Endothelial cell of umbilical vein (primary cell): ENCODE data around the gene VPS45. TPM values are rescaled to one million over a fixed set of nuclear protein-coding genes. Genes with fewer than 3 reads are reported as not detected.
"Not testable (repeated sequence)": the region's sequence is repeated elsewhere in the genome, so short reads cannot be mapped to it uniquely, and the experiment has no call there.

Source experiments
- BruUV-seq: library from RNA; stranded (reverse); fragments of 400-500 nt; replicated peaks from 2 replicates; lab custom pipeline; 2021; lab: Mats Ljungman, UMichigan
- CTCF ChIA-PET: fragments of 300-600, 350-600 bp; sonication (Branson Sonifier 250); formaldehyde crosslinking; loops from one replicate; lab custom pipeline; 2021; ENCODE audit warnings: antibody characterized with exemption, inconsistent platforms; lab: Charles Lee
- POLR2A ChIA-PET: fragments of 300-600, 350-600 bp; sonication (Branson Sonifier 250); formaldehyde crosslinking; loops from one replicate; lab custom pipeline; 2021; ENCODE audit warnings: antibody characterized with exemption, inconsistent platforms; lab: Charles Lee
- DNase-seq: peaks from one replicate; pipeline ENCODE4 v3.0.0-alpha.2; 2011; ENCODE audit warnings: low read depth, low spot score
- FAIRE-seq: peaks from 2 replicates; lab custom pipeline; 2011; peaks lifted over from hg19 to GRCh38; lab: Jason Lieb, UNC
- H2AFZ ChIP-seq: 2 replicates; pipeline ENCODE4 v1.6.0; 2012; ENCODE audit warnings: low read depth, low read length, control low read depth, inconsistent platforms
- H3K27ac ChIP-seq: 2 replicates; pipeline ENCODE4 v1.5.1; 2011; ENCODE audit warnings: low read depth, mild to moderate bottlenecking, control low read depth, low read length, moderate library complexity; ENCODE audit not compliant: insufficient read depth
- H3K27me3 ChIP-seq, 2 experiments: 2 replicates each; pipeline versions ENCODE4 v1.6.0 to v1.6.1; 2011; ENCODE audit warnings: low read length in 2 of 2, mixed read lengths in 1 of 2; ENCODE audit not compliant: control insufficient read depth in 2 of 2, insufficient read depth in 2 of 2
- H3K36me3 ChIP-seq, 2 experiments: 2 replicates in 1 of 2; 3 replicates in 1 of 2; pipeline ENCODE4 v1.5.1; 2011; ENCODE audit warnings: low read length in 2 of 2, mild to moderate bottlenecking in 1 of 2, moderate library complexity in 1 of 2; ENCODE audit not compliant: control insufficient read depth in 2 of 2, insufficient read depth in 2 of 2; ENCODE audit errors: extremely low read depth in 1 of 2
- H3K4me1 ChIP-seq: 3 replicates; pipeline ENCODE4 v1.5.1; 2011; ENCODE audit warnings: mild to moderate bottlenecking, low read length; ENCODE audit not compliant: control insufficient read depth, insufficient read depth; ENCODE audit errors: extremely low read depth
- H3K4me2 ChIP-seq: 2 replicates; pipeline ENCODE4 v1.6.1; 2011; ENCODE audit warnings: low read length, control low read depth, mixed read lengths; ENCODE audit not compliant: insufficient read depth
- H3K4me3 ChIP-seq, 3 experiments: fragments of 200-600 bp in 1 of 3; sonication (generic), shearing (Covaris generic) in 1 of 3; replicated peaks in 1 of 3; 2 replicates each; pipeline ENCODE4 v1.5.1; 2011 to 2016; ENCODE audit warnings: control low read depth in 3 of 3, low read length in 3 of 3, mild to moderate bottlenecking in 2 of 3, inconsistent platforms in 1 of 3, low read depth in 1 of 3, moderate library complexity in 1 of 3; ENCODE audit not compliant: insufficient read depth in 1 of 3
- H3K79me2 ChIP-seq: 2 replicates; pipeline ENCODE4 v1.6.0; 2012; ENCODE audit warnings: low read length, inconsistent platforms; ENCODE audit not compliant: control insufficient read depth, insufficient read depth
- H3K9ac ChIP-seq: replicated peaks from 2 replicates; pipeline ENCODE3; 2011; ENCODE audit warnings: low read length, control low read depth; ENCODE audit not compliant: insufficient read depth; ENCODE audit errors: extremely low read depth
- H3K9me1 ChIP-seq: replicated peaks from 3 replicates; pipeline ENCODE4 v1.6.0; 2011; ENCODE audit warnings: mild to moderate bottlenecking, low read length; ENCODE audit not compliant: control insufficient read depth, insufficient read depth; ENCODE audit errors: extremely low read depth
- H3K9me3 ChIP-seq: replicated peaks from 2 replicates; pipeline ENCODE4 v1.5.1; 2012; ENCODE audit warnings: low read length, inconsistent platforms; ENCODE audit not compliant: control insufficient read depth, insufficient read depth
- H4K20me1 ChIP-seq: replicated peaks from 2 replicates; pipeline ENCODE3; 2011; ENCODE audit warnings: mild to moderate bottlenecking, low read length; ENCODE audit not compliant: control insufficient read depth, insufficient read depth; ENCODE audit errors: extremely low read depth
- EZH2 ChIP-seq: IDR thresholded peaks from 2 replicates; pipeline ENCODE4 v1.6.1; 2012; ENCODE audit warnings: borderline replicate concordance, low read depth, mild to moderate bottlenecking, moderate library complexity, low read length, inconsistent platforms; ENCODE audit not compliant: severe bottlenecking
- FOS ChIP-seq: IDR thresholded peaks from 2 replicates; pipeline ENCODE4 v1.6.1; 2011; ENCODE audit warnings: mild to moderate bottlenecking, low read length, moderate library complexity, borderline replicate concordance; ENCODE audit not compliant: insufficient read depth
- GATA2 ChIP-seq: IDR thresholded peaks from 2 replicates; pipeline ENCODE4 v1.7.0; 2011; ENCODE audit warnings: low read depth, mild to moderate bottlenecking, moderate library complexity, mixed read lengths, low read length; ENCODE audit not compliant: insufficient read length, insufficient read depth
- JUN ChIP-seq: IDR thresholded peaks from 2 replicates; pipeline ENCODE4 v1.6.1; 2011; ENCODE audit warnings: borderline replicate concordance, low read depth; ENCODE audit not compliant: insufficient read length, insufficient read depth
- dilution Hi-C: fragments of 300-500 bp; cut with MboI; formaldehyde crosslinking; loops from one replicate; pipeline ENCODE4 v1.15.0; 2019; ENCODE audit warnings: low sequenced_read_pairs; ENCODE audit not compliant: extremely low pct_ligation_motif_present
- intact Hi-C: fragments of 100-400 bp; cut with micrococcal nuclease; formaldehyde crosslinking; loops from one replicate; pipeline ENCODE4 v1.10.0; 2022
- polyA plus RNA-seq, 4 experiments: library from polyadenylated mRNA; depleted of rRNA in 3 of 4; stranded (reverse) in 3 of 4; unstranded in 1 of 4; fragments of >200 nt; gene quantifications; 2 replicates each; pipeline versions ENCODE4 v1.2.1 to v1.2.3, GENCODE V29; 2011 to 2012; ENCODE audit warnings: missing spikeins in 1 of 4
- total RNA-seq: library from RNA; stranded (reverse); gene quantifications from 2 replicates; pipeline ENCODE4 v1.2.3, GENCODE V29; 2021

Gene VPS45
- total and polyA plus RNA-seq, 2 donors (not counting 3 experiments of a cell fraction or from before 2014, with no cell fraction given), result 24.8 to 43.7 TPM

- H3K79me2 ChIP-seq, H3K9ac ChIP-seq, DNase-seq, H3K4me1 ChIP-seq, H2AFZ ChIP-seq, H3K4me2 ChIP-seq, H4K20me1 ChIP-seq, H3K27me3 ChIP-seq, H3K9me1 ChIP-seq, POLR2A ChIA-PET, dilution Hi-C loops, H3K36me3 ChIP-seq, H3K27ac ChIP-seq, H3K9me3 ChIP-seq, H3K4me3 ChIP-seq, intact Hi-C loops, FAIRE-seq, BruUV-seq: not testable (repeated sequence)
- CTCF ChIA-PET, result interaction anchor here (1.0 to 3.7 kb wide), 5 partner anchors 15 to 135 kb away, joined by 3 to 77 read pairs (median 19); no protein-coding TSS in a partner anchor
- TF ChIP-seq FOS, result peak; percentile 40
Observed at GRCh38 chr1:150051905-150052412, 15.6 kb upstream of the VPS45 start.

GRCh38 chr1:150053926-150054325, 13.7 kb upstream of the VPS45 start:
- H3K9me1 ChIP-seq, result no peaks in the 10 kb centered on the region
- no peak overlapping the region for H3K4me3 ChIP-seq
- BruUV-seq, result no TSS peak
- H3K27me3 ChIP-seq, result no peaks in the 10 kb centered on the region
- intact Hi-C loops, result no loop called here
- no peaks in the 10 kb centered on the region for H3K36me3 ChIP-seq
- no peaks in the 10 kb centered on the region for H4K20me1 ChIP-seq
- DNase-seq (no peak), FAIRE-seq (no peak)
- no peaks in the 10 kb centered on the region for H3K4me1 ChIP-seq
- no peak overlapping the region for H3K9ac ChIP-seq
- no peak overlapping the region for H2AFZ ChIP-seq
- H3K27ac ChIP-seq, result no peak overlapping the region
- no peaks in the 10 kb centered on the region for H3K9me3 ChIP-seq
- ChIA-PET POLR2A (interaction anchor here (0.5 kb wide), 1 partner anchor 157 kb away, joined by 5 read pairs; no protein-coding TSS in a partner anchor), CTCF (interaction anchor here (0.6 to 1.7 kb wide), 6 partner anchors 92 to 167 kb away, joined by 3 to 7 read pairs (median 4); a partner anchor contains a TSS)
- H3K4me2 ChIP-seq, result no peak overlapping the region
- dilution Hi-C loops, result no loop called here
- TF ChIP-seq JUN (no peak), EZH2 (no peak), GATA2 (no peak)
- H3K79me2 ChIP-seq, result no peaks in the 10 kb centered on the region

GRCh38 chr1:150055507-150055906, 12.1 kb upstream of the VPS45 start:
- H3K27ac ChIP-seq, H3K4me3 ChIP-seq, intact Hi-C loops, H3K9ac ChIP-seq, DNase-seq, H3K79me2 ChIP-seq, FAIRE-seq, H3K36me3 ChIP-seq, CTCF ChIA-PET, H3K9me3 ChIP-seq, H3K27me3 ChIP-seq, BruUV-seq, H3K4me2 ChIP-seq, H3K4me1 ChIP-seq, H4K20me1 ChIP-seq, POLR2A ChIA-PET, H3K9me1 ChIP-seq, H2AFZ ChIP-seq, dilution Hi-C loops: not testable (repeated sequence)
